SK-N-SH (cell line): ENCODE results near the gene NUPR2. TPM values are rescaled to one million over a fixed set of nuclear protein-coding genes. Genes with fewer than 3 reads are reported as not detected.
A peak's percentile ranks its signal among the peaks of the same experiment; 100 is the strongest.

ENCODE experiments used
- CHD2 ChIP-seq: fragments of 150-350 bp; IDR thresholded peaks from 2 replicates; pipeline ENCODE4 v1.6.1; 2018; ENCODE audit warnings: low read length; ENCODE audit not compliant: partially characterized antibody
- CTCF ChIP-seq: fragments of 200-600 bp; sonication (generic); IDR thresholded peaks from 2 replicates; pipeline ENCODE4 v1.6.1; 2017; ENCODE audit warnings: antibody characterized with exemption, mild to moderate bottlenecking, moderate library complexity
- ELF1 ChIP-seq: IDR thresholded peaks from 2 replicates; pipeline ENCODE4 v1.4.0; 2012
- EP300 ChIP-seq, 2 experiments: IDR thresholded peaks; 2 replicates each; pipeline versions ENCODE4 v1.4.0 to v1.6.1; 2012; ENCODE audit warnings: borderline replicate concordance in 1 of 2, low read depth in 1 of 2, low read length in 1 of 2
- EZH2phosphoT487 ChIP-seq: fragments of 200-600 bp; sonication (generic); IDR thresholded peaks from 2 replicates; pipeline ENCODE4 v1.6.1; 2017; ENCODE audit warnings: low read depth, mixed run types, mild to moderate bottlenecking, antibody characterized with exemption, moderate library complexity, borderline replicate concordance
- FOSL2 ChIP-seq: IDR thresholded peaks from 2 replicates; pipeline ENCODE4 v1.4.0; 2012; ENCODE audit warnings: low read depth, mild to moderate bottlenecking, moderate library complexity, borderline replicate concordance
- FOXJ3 ChIP-seq: sonication (generic); formaldehyde crosslinking; IDR thresholded peaks from 2 replicates; pipeline ENCODE4 v1.5.1; 2020; ENCODE audit warnings: mild to moderate bottlenecking, missing genetic modification reagents
- FOXM1 ChIP-seq: IDR thresholded peaks from 2 replicates; pipeline ENCODE4 v1.4.0; 2012; ENCODE audit warnings: low read depth, mild to moderate bottlenecking
- GATA2 ChIP-seq: sonication (generic); formaldehyde crosslinking; IDR thresholded peaks from 2 replicates; pipeline ENCODE4 v1.5.0; 2020; ENCODE audit warnings: mild to moderate bottlenecking, missing genetic modification reagents
- IRF3 ChIP-seq: fragments of 150-350 bp; IDR thresholded peaks from 2 replicates; pipeline ENCODE4 v1.6.1; 2016; ENCODE audit warnings: mild to moderate bottlenecking, low read depth, low read length
- JUND ChIP-seq: IDR thresholded peaks from 2 replicates; pipeline ENCODE4 v1.4.0; 2012
- MEF2A ChIP-seq: IDR thresholded peaks from 2 replicates; pipeline ENCODE4 v1.4.0; 2012; ENCODE audit warnings: low read depth, borderline replicate concordance
- NFIC ChIP-seq: IDR thresholded peaks from 2 replicates; pipeline ENCODE4 v1.4.0; 2012; ENCODE audit warnings: borderline replicate concordance
- NRF1 ChIP-seq: IDR thresholded peaks from 2 replicates; pipeline ENCODE4 v1.6.1; 2012; ENCODE audit warnings: low read depth, mild to moderate bottlenecking, low read length
- PBX3 ChIP-seq: IDR thresholded peaks from 2 replicates; pipeline ENCODE4; 2012
- POLR2AphosphoS5 ChIP-seq: IDR thresholded peaks from 2 replicates; pipeline ENCODE4 v1.6.1; 2012; ENCODE audit warnings: low read depth, low read length
- RAD21 ChIP-seq: IDR thresholded peaks from 2 replicates; pipeline ENCODE4 v1.6.1; 2012; ENCODE audit warnings: mild to moderate bottlenecking, low read length
- RCOR1 ChIP-seq: fragments of 150-350 bp; IDR thresholded peaks from 2 replicates; pipeline ENCODE4 v1.6.1; 2017; ENCODE audit warnings: antibody characterized with exemption, low read length
- RFX5 ChIP-seq: IDR thresholded peaks from 2 replicates; pipeline ENCODE4 v1.6.1; 2012; ENCODE audit warnings: mild to moderate bottlenecking, improper control_type of control experiment, low read length
- RXRA ChIP-seq: IDR thresholded peaks from 2 replicates; pipeline ENCODE4 v1.4.0; 2012; ENCODE audit warnings: low read depth, mild to moderate bottlenecking, borderline replicate concordance
- SIN3A ChIP-seq: IDR thresholded peaks from 2 replicates; pipeline ENCODE4 v1.6.1; 2012; ENCODE audit warnings: low read depth, mild to moderate bottlenecking, low read length, moderate library complexity, borderline replicate concordance
- SMC3 ChIP-seq: IDR thresholded peaks from 2 replicates; pipeline ENCODE4 v1.6.1; 2012; ENCODE audit warnings: low read depth, low read length, improper control_type of control experiment
- TAF1 ChIP-seq: IDR thresholded peaks from 2 replicates; pipeline ENCODE4 v1.6.1; 2012; ENCODE audit warnings: low read depth, mild to moderate bottlenecking, low read length, moderate library complexity, borderline replicate concordance
- TCF12 ChIP-seq: IDR thresholded peaks from 2 replicates; pipeline ENCODE4 v1.4.0; 2012
- TEAD4 ChIP-seq: IDR thresholded peaks from 2 replicates; pipeline ENCODE4 v1.4.0; 2012; ENCODE audit warnings: mild to moderate bottlenecking, borderline replicate concordance; ENCODE audit not compliant: insufficient read depth
- USF1 ChIP-seq: IDR thresholded peaks from 2 replicates; pipeline ENCODE4 v1.4.0; 2012; ENCODE audit warnings: low read depth, borderline replicate concordance
- USF2 ChIP-seq: fragments of 150-350 bp; IDR thresholded peaks from 2 replicates; pipeline ENCODE4 v1.6.1; 2017; ENCODE audit warnings: antibody characterized with exemption, low read length, low read depth, borderline replicate concordance
- YY1 ChIP-seq: IDR thresholded peaks from 2 replicates; pipeline ENCODE4 v1.4.0; 2012; ENCODE audit warnings: low read depth, mild to moderate bottlenecking
- polyA plus RNA-seq, 3 experiments: library from polyadenylated mRNA; depleted of rRNA; stranded (reverse); fragments of >200 nt; gene quantifications; 2 replicates each; pipeline ENCODE4 v1.2.3, GENCODE V29; 2012

The NUPR2 gene
- polyA plus RNA-seq, 1 of the 3 experiments (the other 2 are of a cell fraction): not detected

- no peak for TF ChIP-seq USF1
- TF ChIP-seq EP300 (IDR thresholded peaks at IDR 0.05; ENCODE audit: borderline replicate concordance in 1 of 2, low read depth in 1 of 2, low read length in 1 of 2): peak in 1 of 2 experiments; percentile 69; a peak in 2 of 4 replicates
- no peak for TF ChIP-seq CTCF
- TF ChIP-seq NRF1: no peak
- TF ChIP-seq GATA2: peak; percentile 40
- no peak for TF ChIP-seq IRF3
- TF ChIP-seq TCF12: peak; percentile 16; the same call in 1 of the 2 replicates
- no peak for TF ChIP-seq FOSL2
- TF ChIP-seq ELF1: no peak
- peak; percentile 17; the same call in 1 of the 2 replicates for TF ChIP-seq NFIC
- TF ChIP-seq CHD2: peak; percentile 80
- peak; percentile 98 for TF ChIP-seq RCOR1
- TF ChIP-seq POLR2AphosphoS5: no peak
- no peak for TF ChIP-seq YY1
- TF ChIP-seq RFX5: no peak
- TF ChIP-seq EZH2phosphoT487: no peak
- TF ChIP-seq SIN3A: no peak
- no peak for TF ChIP-seq MEF2A
- no peak for TF ChIP-seq PBX3
- no peak for TF ChIP-seq FOXM1
- TF ChIP-seq FOXJ3 (CRISPR knock-in tag): no peak; the same call in 1 of the 2 replicates
- no peak for TF ChIP-seq JUND
- TF ChIP-seq USF2: no peak
- TF ChIP-seq SMC3: no peak
- TF ChIP-seq TEAD4: no peak
- TF ChIP-seq RAD21: peak; percentile 19; the same call in 1 of the 2 replicates
- TF ChIP-seq RXRA: no peak
- no peak for TF ChIP-seq TAF1
Measured at GRCh38 chr7:56083150-56083785, 32.9 kb downstream of the NUPR2 start (continued).
